Adrenal gland (tissue), 5 donors: Measurements from ENCODE around the gene RBAK.

ENCODE experiments used
- POLR2A ChIP-seq, 2 donors: fragments of 450-650 bp; IDR thresholded peaks; one replicate each; pipeline ENCODE4 v1.6.1; 2017; ENCODE audit warnings: antibody characterized with exemption in 2 of 2, mild to moderate bottlenecking in 2 of 2, moderate library complexity in 1 of 2
- TF ChIP-seq, protein P1 (sequence below), 6 experiments: fragments of 450-650 bp in 4 of 6; fragments of 200-600 bp in 2 of 6; sonication (generic) in 1 of 6; IDR thresholded peaks; 1 replicate in 5 of 6; 2 replicates in 1 of 6; pipeline versions ENCODE4 v1.5.1 to v1.8.0; 2016 to 2021; ENCODE audit warnings: antibody characterized with exemption in 6 of 6, mild to moderate bottlenecking in 2 of 6, moderate library complexity in 1 of 6
- donor health status: DM: no; HTN: no; CAD: no.

GRCh38 chr7:5012985-5013384, 32.7 kb upstream of the RBAK start:
- TF ChIP-seq POLR2A (IDR thresholded peaks at IDR 0.05): no peak
- TF ChIP-seq, protein P1, sequence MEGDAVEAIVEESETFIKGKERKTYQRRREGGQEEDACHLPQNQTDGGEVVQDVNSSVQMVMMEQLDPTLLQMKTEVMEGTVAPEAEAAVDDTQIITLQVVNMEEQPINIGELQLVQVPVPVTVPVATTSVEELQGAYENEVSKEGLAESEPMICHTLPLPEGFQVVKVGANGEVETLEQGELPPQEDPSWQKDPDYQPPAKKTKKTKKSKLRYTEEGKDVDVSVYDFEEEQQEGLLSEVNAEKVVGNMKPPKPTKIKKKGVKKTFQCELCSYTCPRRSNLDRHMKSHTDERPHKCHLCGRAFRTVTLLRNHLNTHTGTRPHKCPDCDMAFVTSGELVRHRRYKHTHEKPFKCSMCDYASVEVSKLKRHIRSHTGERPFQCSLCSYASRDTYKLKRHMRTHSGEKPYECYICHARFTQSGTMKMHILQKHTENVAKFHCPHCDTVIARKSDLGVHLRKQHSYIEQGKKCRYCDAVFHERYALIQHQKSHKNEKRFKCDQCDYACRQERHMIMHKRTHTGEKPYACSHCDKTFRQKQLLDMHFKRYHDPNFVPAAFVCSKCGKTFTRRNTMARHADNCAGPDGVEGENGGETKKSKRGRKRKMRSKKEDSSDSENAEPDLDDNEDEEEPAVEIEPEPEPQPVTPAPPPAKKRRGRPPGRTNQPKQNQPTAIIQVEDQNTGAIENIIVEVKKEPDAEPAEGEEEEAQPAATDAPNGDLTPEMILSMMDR (IDR thresholded peaks at IDR 0.05): no peak
